ENCODE data around the gene ARFGEF2. TPM values are rescaled to one million over a fixed set of nuclear protein-coding genes. Genes with fewer than 3 reads are reported as not detected.

ARFGEF2 gene
- total RNA-seq, 4 donors from 2014 or later: 27.2 to 45.1 (median 35.3) TPM

DNA sequence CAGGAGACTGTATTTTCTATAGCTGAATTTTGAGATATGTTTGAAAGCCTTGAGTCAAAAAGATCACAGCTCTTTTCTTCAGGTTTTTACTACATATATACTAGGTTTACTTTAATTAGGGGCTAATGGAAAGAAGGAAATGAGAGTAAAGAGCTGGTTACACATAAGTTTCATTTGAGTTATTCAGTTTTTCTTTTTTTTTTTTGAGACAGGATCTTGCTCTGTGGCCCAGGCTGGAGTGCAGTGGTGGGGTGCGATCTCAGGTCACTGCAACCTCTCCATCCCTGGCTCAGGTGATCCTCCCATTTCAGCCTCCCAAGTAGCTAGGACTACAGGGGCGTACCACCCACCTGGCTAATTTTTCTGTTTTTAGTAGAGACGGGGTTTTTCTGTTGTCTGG lies 4.8 kb downstream of the ARFGEF2 start:
- TF ChIP-seq POLR2A (IDR thresholded peaks at IDR 0.05): no peak
- TF ChIP-seq, protein P1, sequence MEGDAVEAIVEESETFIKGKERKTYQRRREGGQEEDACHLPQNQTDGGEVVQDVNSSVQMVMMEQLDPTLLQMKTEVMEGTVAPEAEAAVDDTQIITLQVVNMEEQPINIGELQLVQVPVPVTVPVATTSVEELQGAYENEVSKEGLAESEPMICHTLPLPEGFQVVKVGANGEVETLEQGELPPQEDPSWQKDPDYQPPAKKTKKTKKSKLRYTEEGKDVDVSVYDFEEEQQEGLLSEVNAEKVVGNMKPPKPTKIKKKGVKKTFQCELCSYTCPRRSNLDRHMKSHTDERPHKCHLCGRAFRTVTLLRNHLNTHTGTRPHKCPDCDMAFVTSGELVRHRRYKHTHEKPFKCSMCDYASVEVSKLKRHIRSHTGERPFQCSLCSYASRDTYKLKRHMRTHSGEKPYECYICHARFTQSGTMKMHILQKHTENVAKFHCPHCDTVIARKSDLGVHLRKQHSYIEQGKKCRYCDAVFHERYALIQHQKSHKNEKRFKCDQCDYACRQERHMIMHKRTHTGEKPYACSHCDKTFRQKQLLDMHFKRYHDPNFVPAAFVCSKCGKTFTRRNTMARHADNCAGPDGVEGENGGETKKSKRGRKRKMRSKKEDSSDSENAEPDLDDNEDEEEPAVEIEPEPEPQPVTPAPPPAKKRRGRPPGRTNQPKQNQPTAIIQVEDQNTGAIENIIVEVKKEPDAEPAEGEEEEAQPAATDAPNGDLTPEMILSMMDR (IDR thresholded peaks at IDR 0.05): no peak
- WGBS, 2 donors: 83 to 85% methylated on average over 3 of the region's 3 CpGs
- no peak for DNase-seq (ENCODE audit: low spot score in 2 of 2)
- intact Hi-C loops (cut with DNase I; ENCODE audit: low total_unique reads): no loop called here
- no peak overlapping the region for H3K4me3 ChIP-seq (ENCODE audit: low read depth, poor library complexity, severe bottlenecking)

DNA sequence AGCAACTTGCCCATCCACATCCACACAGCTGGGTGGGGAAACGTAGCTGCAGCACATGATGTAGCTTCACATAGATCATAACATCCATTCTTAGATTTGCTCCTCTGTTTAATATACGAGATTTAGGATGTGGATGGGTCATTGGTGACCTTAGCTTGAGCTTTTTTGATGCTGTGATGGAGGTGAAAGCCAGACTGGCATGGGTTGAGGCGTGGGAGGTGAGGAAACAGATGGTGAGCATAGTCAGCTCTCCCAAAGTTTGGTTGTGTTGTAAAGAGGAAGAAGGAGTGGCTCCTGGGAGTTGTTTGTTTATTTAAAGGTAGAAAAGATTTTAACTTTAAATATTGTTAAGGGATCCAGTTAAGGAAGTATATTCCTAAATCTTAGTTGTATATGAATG lies 5.3 kb downstream of the ARFGEF2 start:
- H3K4me3 ChIP-seq (ENCODE audit: low read depth, poor library complexity, severe bottlenecking): no peak overlapping the region
- no peak for DNase-seq (ENCODE audit: low spot score in 2 of 2)
- 74 to 79% methylated on average over 3 of the region's 3 CpGs for WGBS, 2 donors
- intact Hi-C loops (cut with DNase I; ENCODE audit: low total_unique reads): no loop called here
- TF ChIP-seq POLR2A (IDR thresholded peaks at IDR 0.05): no peak
- TF ChIP-seq, protein P1 (IDR thresholded peaks at IDR 0.05): no peak

DNA sequence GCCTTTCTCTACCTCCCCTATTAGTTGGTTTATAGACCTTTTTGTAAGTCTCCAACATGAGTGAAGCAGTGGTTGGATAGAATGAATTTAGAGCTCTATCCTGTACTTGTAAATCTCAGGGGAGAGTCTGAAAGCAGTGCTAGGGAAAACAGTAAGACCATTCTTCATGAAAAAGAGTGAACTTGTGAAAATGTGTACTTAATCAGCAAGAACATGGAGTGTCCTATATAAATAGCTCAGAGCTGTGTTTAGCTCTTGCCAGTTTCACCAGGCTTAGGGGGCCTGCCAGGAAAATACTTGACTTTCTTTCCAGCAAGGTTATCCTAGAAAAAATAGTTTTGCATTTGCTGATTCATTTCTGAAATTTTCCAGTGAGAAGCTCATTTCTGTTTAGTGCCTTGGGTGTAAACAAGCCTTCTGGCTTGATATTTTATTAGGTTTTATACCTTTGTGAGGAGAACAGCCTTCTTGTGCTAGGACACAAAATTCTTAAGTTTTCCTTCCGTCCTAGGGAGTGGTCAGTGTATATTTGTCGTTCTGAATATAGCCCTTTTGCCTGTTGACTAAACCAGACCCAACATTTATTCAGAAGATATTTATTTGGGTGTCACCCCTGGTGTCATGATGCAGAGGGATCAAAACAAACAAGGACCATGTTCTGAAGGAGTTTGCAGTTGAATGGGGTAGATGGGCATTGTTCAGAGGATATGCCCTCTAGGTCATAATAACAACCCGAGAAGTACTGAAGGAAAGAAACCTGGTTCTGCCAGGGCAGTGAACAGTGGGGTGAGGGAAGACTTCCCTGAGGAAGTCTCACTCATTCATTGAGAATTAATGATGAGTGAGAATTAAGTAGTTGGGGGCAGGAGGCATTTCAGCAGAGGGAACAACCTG lies 7.6 kb downstream of the ARFGEF2 start:
- 40 to 45% methylated on average over 3 of the region's 3 CpGs for WGBS, 2 donors
- H3K4me3 ChIP-seq (ENCODE audit: low read depth, poor library complexity, severe bottlenecking): no peak overlapping the region
- TF ChIP-seq POLR2A (IDR thresholded peaks at IDR 0.05): no peak
- TF ChIP-seq, protein P1 (IDR thresholded peaks at IDR 0.05): no peak
- no peak for DNase-seq (ENCODE audit: low spot score in 2 of 2)
- intact Hi-C loops (cut with DNase I; ENCODE audit: low total_unique reads): no loop called here

DNA sequence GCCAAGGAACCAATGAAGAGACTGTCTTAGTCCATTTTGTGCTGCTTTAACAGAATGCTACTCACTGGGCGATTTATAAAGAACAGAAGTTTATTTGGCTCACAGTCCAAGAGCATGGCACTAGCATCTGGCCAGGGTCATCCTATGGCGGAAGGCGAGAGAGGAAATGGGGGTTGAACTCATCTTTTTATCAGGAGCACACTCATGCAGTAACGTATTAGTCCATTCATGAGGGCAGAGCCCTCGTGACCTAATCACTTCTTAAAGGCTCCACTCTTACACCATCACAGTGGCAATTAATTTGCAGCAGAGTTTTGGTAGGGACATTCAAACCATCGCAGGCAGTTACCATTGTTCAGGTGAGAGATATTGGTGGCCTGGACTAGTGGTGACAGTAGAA lies 8.5 kb downstream of the ARFGEF2 start:
- intact Hi-C loops (cut with DNase I; ENCODE audit: low total_unique reads): no loop called here
- WGBS, 2 donors: 64 to 81% methylated on average over 6 of the region's 6 CpGs
- DNase-seq (ENCODE audit: low spot score in 2 of 2): no peak
- H3K4me3 ChIP-seq (ENCODE audit: low read depth, poor library complexity, severe bottlenecking): no peak overlapping the region
- TF ChIP-seq, protein P1 (IDR thresholded peaks at IDR 0.05): no peak
- TF ChIP-seq POLR2A (IDR thresholded peaks at IDR 0.05): no peak

DNA sequence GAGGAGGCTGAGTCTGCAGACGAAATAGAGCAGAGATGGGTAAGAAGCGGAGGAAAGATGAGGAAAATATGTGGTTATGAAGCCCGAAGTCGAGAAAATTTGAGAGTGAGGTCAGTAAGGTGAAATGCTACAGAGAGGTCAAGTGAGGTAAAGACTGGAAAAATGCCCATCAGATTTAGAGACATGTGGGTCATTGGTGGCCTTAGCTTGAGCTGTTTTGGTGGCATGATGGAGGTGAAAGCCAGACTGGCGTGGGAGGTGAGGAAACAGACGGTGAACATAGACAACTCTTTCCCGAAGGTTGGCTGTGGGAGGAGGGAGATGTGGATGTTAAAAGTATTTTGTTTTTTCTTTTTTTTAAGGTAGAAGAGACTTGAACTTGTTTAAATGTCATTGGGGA lies 9.4 kb downstream of the ARFGEF2 start:
- intact Hi-C loops (cut with DNase I; ENCODE audit: low total_unique reads): no loop called here
- TF ChIP-seq, protein P1 (IDR thresholded peaks at IDR 0.05): no peak
- TF ChIP-seq POLR2A (IDR thresholded peaks at IDR 0.05): no peak
- 92% methylated on average over 7 of the region's 7 CpGs for WGBS, 2 donors
- H3K4me3 ChIP-seq (ENCODE audit: low read depth, poor library complexity, severe bottlenecking): no peak overlapping the region
- DNase-seq (ENCODE audit: low spot score in 2 of 2): no peak

Measured in lower leg skin (tissue), 4 donors.